Activated T-cell treated with anti-CD3 and anti-CD28 coated beads, Interleukin-2, amount 50 U/mL, for 1 hour (primary cell): Measurements from ENCODE around the gene GRIP2.

Experiments used
- DNase-seq: peaks from one replicate; pipeline ENCODE4 v3.0.0-alpha.2; 2020

GRIP2 gene

GRCh38 chr3:14539742-14540491, at the start of gene GRIP2:
Gene GRIP2 (minus strand): TSS chr3:14540342. CDS start chr3:14540308, 34 bp downstream.
- DNase-seq = no peak

GRCh38 chr3:14588425-14589112, 48.4 kb upstream of the GRIP2 start:
- DNase-seq = no peak

DNA sequence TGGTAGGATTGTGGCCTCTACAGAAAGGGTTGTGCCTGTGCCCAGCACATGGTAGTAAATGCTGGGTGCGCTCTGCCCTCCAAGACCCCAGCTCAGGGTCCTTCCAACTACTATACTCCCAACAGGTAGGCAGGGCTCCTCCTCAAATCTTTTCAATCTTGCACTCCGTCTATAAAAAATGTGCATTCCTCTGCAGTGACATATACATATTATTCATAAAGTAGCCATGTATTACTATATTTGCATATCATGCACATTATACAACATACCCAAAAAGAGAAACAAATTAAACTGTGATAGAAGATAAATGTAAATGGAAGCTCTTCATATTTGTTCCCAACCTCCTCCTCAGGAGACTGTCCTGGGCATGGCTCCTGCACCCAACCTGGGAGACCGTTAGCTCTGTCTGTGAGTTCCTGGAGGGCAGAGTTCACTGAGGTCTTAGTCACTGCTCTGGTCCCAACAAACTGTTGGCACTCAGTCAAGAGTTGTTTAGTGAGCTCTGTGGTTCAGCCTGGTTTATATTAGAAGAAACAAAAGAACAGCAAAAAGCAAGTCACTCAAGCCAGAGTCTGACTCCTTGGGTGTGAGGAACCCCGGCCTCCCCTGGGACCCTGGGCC, 47.7 kb upstream of the GRIP2 start:
- no peak for DNase-seq

DNA sequence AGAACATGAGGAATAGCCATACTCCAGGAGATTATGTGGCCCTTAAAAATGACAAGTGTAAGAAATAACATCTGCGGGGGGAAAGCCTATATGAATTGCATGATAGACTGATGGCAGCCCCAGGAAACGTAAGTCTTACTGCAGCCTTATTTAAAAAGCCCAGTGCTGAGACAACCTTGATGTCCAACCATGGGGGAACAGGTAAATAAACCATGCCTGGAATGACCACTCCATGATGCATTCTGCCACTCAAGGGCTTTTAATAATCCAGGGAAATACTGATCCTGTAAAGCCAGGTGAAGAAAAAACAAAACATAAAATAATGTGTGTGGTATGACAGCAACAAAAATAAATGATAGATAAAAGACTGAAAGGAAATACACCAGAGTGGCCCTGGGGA, 46.5 kb upstream of the GRIP2 start:
- DNase-seq = no peak

DNA sequence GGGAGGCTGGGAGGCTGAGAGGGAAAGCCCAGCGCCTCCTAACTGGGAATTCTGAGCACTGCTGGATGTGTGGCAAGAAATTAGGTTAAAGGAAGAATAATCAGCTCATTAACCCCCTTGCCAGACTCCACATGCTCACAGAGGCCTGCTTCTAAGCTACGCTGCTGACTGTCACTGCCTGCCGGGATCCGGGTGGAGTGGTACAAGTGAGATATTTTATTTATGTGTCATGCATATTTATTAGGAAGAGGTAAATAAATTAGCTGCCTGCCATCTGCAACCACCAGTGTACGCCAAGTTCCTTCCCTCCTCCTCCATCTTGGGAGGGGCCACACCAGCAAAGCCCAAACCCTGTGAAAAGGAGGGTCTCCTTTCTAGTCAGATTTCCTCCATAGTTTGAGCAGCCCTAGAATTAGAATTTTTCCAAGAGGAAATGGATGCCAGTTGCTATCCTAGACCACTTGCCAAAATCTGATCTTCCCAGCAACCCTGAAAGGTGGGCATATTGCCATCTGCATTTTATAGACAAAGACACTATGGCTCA, 43.5 kb upstream of the GRIP2 start:
- DNase-seq = no peak

DNA sequence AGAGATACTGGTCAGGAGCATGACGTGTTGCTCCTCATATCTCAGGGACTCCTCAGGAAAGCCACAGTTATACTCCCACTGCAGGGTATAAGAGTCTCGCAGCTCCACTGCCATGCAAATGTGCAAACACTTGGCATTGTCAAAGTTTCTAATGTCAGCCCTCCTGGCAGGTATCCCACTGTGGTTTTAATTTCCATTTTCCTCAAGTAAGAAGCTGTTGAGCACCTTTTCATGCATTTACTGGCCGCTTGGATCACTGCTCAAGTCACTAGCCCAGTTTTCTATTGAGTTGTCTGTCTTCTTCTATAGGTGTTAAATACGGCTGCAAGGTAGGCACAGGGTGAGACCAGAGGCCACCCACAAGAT, 41.9 kb upstream of the GRIP2 start:
- no peak for DNase-seq

DNA sequence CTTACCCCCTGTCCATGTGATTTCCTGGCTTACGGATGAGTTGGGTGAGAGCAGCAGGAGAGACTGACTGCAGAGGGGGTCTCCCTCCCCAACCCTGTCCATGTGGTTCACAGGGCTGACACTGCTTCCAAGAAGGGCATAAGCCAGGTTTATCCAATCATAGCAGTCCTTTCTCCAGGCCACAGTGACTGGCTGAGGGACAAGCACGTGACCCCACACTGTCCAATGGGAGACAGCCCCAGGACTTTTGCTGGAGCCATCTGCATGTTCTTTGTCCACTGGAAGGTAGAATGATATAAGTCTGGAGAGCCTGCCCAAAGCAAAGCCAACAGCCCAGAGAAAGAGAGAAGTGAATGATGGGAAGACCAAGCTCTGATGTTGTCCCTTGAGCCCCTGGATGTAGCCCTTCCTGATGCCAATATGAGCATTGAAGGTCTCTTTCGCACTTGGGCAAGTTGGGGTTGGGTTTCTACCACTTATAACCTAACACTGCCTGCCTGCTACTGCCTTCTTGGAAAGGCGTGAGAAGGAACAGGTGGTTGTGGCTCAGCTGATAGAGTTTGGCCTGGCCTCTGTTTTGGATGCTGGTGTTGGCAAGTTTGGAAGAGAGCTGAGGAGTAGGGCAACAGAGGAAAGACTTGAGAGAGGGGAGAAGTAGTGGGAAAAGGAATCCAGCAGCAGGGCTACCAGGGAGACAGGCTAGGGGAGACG, 41.3 kb upstream of the GRIP2 start:
- DNase-seq = no peak

- no peak for DNase-seq
Measured at GRCh38 chr3:14577897-14578296, 37.8 kb upstream of the GRIP2 start.

DNA sequence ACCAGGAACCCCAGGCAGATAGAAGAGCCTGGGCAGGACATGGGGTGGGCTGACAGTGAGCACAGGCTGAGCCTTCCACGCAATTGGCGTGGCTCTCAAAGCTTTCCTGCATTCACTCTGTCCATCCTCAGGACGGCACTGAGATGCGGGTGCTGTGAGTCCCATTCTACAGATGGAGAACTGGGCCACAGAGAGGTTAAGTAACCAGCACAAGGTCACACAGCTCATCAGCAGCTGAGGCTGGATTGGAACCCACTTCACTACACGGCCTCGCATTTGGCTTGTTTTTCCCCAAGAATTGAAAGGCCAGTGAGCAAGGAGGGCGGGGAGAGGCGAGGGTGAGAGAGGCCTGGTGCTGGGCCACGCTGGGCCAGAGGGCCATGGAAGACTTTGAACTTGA, 36.0 kb upstream of the GRIP2 start:
- no peak for DNase-seq

DNA sequence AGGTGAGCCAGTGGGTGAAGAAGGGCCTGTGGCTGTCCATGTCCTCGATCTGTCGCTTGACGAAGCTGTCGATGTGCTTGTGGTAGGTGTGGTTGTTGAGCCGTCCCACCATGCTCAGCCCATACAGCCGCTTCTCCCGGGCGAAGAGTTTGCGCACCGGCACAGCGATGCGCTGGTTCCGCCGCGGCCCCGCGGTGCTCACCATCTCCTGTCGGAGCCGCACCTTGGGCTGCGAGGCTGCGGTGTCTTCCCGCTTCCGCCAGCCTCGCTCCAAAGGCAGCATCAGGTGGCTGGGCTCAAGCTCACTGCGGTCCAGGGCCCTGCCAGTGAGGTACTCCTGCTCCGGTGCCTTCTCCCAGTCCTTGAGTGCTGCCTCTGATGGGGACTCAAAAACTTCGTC, 34.0 kb upstream of the GRIP2 start:
- DNase-seq = no peak

GRCh38 chr3:14573706-14574105, 33.6 kb upstream of the GRIP2 start:
- no peak for DNase-seq

GRCh38 chr3:14570864-14571263, 30.7 kb upstream of the GRIP2 start:
- no peak for DNase-seq

GRCh38 chr3:14570089-14570488, 29.9 kb upstream of the GRIP2 start:
- no peak for DNase-seq

DNA sequence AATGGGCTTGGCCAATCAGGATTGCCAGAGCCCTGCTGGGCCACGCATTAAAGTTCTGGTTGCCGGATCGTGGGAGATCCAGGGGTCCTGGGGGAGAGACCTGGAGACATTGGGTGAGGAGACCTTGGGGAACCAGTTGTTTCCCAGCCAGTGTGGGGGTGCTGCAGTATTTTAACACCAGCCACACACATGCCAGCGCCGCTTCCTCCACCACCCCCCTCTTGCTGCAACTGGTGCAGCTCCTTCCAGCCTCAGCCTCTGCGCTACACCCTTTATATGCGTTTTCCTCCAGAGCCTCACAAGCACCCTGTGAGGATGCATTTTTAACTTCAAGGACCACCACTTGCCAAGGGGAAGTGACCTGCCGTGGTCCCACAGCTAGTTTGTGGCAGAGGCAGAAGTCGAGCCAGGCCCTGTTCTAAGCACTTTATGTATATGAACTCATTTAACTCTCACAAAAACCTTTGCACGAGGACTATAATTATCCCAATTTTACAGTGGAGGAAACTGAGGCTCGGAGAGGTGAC, 29.4 kb upstream of the GRIP2 start:
- no peak for DNase-seq

GRCh38 chr3:14568269-14568668, 28.1 kb upstream of the GRIP2 start:
- DNase-seq = no peak

- DNase-seq = no peak
Measured at GRCh38 chr3:14566812-14567211, 26.7 kb upstream of the GRIP2 start.

- DNase-seq = no peak
Measured at GRCh38 chr3:14565868-14566588, 25.9 kb upstream of the GRIP2 start.

DNA sequence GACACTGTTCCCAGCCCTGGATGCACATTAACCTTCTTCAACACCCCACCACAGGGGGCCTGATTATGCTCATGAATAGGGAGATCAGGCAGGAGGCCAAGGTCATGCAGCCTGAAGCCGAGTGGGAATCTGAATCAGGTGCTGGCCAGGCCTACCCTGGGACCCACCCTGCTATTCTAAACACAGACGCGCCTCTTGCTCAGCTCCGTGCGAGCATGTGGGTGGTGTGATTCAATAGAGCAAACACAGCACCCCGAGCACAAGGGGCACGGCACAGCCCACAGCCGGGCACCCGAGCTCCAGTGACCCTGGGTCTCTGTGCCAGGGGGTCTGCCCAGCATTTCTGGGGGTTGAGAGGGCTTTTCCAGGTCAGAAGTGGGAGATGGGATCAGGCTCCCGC, 24.6 kb upstream of the GRIP2 start:
- no peak for DNase-seq

- DNase-seq = no peak
Measured at GRCh38 chr3:14563946-14564539, 23.9 kb upstream of the GRIP2 start.

- no peak for DNase-seq
Measured at GRCh38 chr3:14562121-14562890, 22.2 kb upstream of the GRIP2 start.
